Heart right ventricle (tissue), 16 donors: ENCODE measurements around the gene CT55. TPM values are rescaled to one million over a fixed set of nuclear protein-coding genes. Genes with fewer than 3 reads are reported as not detected.
"Not testable (repeated sequence)": the region's sequence is repeated elsewhere in the genome, so short reads cannot be mapped to it uniquely, and the experiment has no call there.

Source experiments
- ATAC-seq, 8 donors: fragments of 200-7000 bp; cut with Tn5 transposase; one replicate each; pipeline ENCODE4 v1.9.1; 2020; ENCODE audit warnings: mild to moderate bottlenecking in 8 of 8, moderate library complexity in 8 of 8, moderate number of reproducible peaks in 1 of 8
- DNase-seq, 2 donors: peaks; one replicate each; pipeline ENCODE4 v3.0.0-alpha.2; 2020
- H3K27ac ChIP-seq, 10 donors: fragments of 200-600 bp; sonication (generic) in 2 of 10; one replicate each; pipeline versions ENCODE4 v1.5.0 to v1.8.0; 2020 to 2022; ENCODE audit warnings: mild to moderate bottlenecking in 3 of 10
- H3K27me3 ChIP-seq, 7 donors: fragments of 200-600 bp; one replicate each; pipeline ENCODE4 v1.8.0; 2021 to 2022; ENCODE audit warnings: mild to moderate bottlenecking in 2 of 7
- H3K36me3 ChIP-seq, 9 donors: fragments of 200-600 bp; sonication (generic) in 1 of 9; one replicate each; pipeline versions ENCODE4 v1.5.0 to v1.8.0; 2020 to 2022; ENCODE audit warnings: mild to moderate bottlenecking in 2 of 9
- H3K4me1 ChIP-seq, 9 donors: fragments of 200-600 bp; sonication (generic) in 1 of 9; one replicate each; pipeline versions ENCODE4 v1.5.0 to v1.8.0; 2020 to 2022; ENCODE audit warnings: mild to moderate bottlenecking in 4 of 9
- H3K4me3 ChIP-seq, 10 donors: fragments of 200-600 bp; sonication (generic) in 2 of 10; one replicate each; pipeline versions ENCODE4 v1.5.0 to v1.8.0; 2020 to 2022; ENCODE audit warnings: mild to moderate bottlenecking in 7 of 10, moderate library complexity in 2 of 10
- H3K9me3 ChIP-seq, 11 donors: fragments of 200-600 bp in 10 of 11; sonication (generic) in 2 of 11; one replicate each; pipeline versions ENCODE4 v1.5.0 to v1.8.0; 2013 to 2022; ENCODE audit warnings: mild to moderate bottlenecking in 2 of 11, control low read depth in 1 of 11, moderate library complexity in 1 of 11
- WGBS, 2 donors: extraction: QIAGEN DNeasy Blood & Tissue Kit; methylation state at CpG; one replicate each; pipeline ENCODE4 v1.1.7; 2013; ENCODE audit warnings: inconsistent platforms in 1 of 2; 5-methylcytosine and 5-hydroxymethylcytosine counted together
- intact Hi-C, 10 donors: fragments of 100-400 bp; cut with DNase I; formaldehyde crosslinking; loops; one replicate each; pipeline versions ENCODE4 v1.11.1 to v1.14.2; 2022
- polyA plus RNA-seq, 2 donors: library from polyadenylated mRNA; stranded (reverse); fragments of 200-250 nt; gene quantifications; one replicate each; pipeline ENCODE4 v1.2.3, GENCODE V29; 2013
- total RNA-seq, 10 donors: library from RNA; stranded (reverse); fragmentation: NEBNext Ultra II Directional in 3 of 10; extraction: Animal tissue kit (Norgen Biotek cat#: 25700) in 3 of 10; gene quantifications; one replicate each; pipeline versions ENCODE4 v1.2.1 to v1.2.4, GENCODE V29; 2021 to 2023
- TF ChIP-seq, protein P1 (sequence below), 9 donors: fragments of 200-600 bp; sonication (generic) in 2 of 9; IDR thresholded peaks; one replicate each; pipeline versions ENCODE4 v1.5.0 to v1.8.0; 2021 to 2022; ENCODE audit warnings: antibody characterized with exemption in 9 of 9, mild to moderate bottlenecking in 5 of 9, moderate library complexity in 1 of 9
- donor health status: Arrhythmogenic right ventricular cardiomyopathy.
- donor health status: ischemic (EF 13 %, LVEDD 7.1; RV severe dilation, severe dysfunction).
- donor health status: healthy with polysubstance abuse.
- donor health status: DM: no; HTN: yes; CAD: no.
- donor health status: DM: no; HTN: no; CAD: no.
- donor health status: ischemic (EF 25% LVEDD 6.9; RV normal size, moderate dysfunction).
- donor health status: ischemic (EF 25% LVEDD 5.7; RV mildly dilated, moderate dysfunction).
- donor health status: healthy.
- donor health status: DM: yes; HTN: yes; CAD: no.
- donor health status: Ischemic cardiomyopathy.
- donor health status: ischemic (EF 35%, LVEDD 5.7; RV mildly dilated, moderate dysfunction).
- donor health status: nonischemic (EF 11% LVEDD 7.7; RV severe dilation, severe dysfunction).
- donor health status: DM: yes; HTN: yes; CAD: no.
- donor health status: PGD.
- donor health status: ischemic (EF 29% LVEDD 5.4; RV normal size, mild dysfunction).
- donor health status: nonischemic (EF 23%, LVEDD 6.1; RV moderate dilation, normal function).

The CT55 gene
- total and polyA plus RNA-seq, 12 donors = not detected

DNA sequence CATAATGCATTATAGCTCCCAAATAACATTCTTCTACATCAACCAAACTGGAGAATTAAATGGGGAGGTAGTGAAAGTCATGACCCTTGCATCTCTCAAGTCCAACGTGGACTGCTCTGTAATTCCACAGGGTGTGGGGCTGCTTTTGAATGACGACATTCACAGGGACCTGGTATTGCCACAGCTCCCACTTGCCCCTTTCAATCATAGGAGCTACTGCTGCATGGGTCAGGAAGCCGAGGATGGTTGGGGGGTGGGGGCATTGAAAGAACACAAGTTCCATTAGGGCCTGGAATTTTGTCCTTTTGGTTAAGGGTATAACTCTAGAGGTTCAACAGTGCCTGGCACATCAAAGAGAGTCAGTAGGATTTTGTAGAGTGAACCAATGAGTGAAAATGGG lies 7.4 kb upstream of the CT55 start:
- no peak for DNase-seq
- H3K27me3 ChIP-seq = peaks cover 0 to 37% (median 0%) of the 10 kb centered on the region in 7 donors
- H3K27ac ChIP-seq = no peak overlapping the region
- no peak overlapping the region for H3K4me3 ChIP-seq
- WGBS, 2 donors = 73 to 81% methylated on average over 3 of the region's 3 CpGs
- TF ChIP-seq, protein P1, sequence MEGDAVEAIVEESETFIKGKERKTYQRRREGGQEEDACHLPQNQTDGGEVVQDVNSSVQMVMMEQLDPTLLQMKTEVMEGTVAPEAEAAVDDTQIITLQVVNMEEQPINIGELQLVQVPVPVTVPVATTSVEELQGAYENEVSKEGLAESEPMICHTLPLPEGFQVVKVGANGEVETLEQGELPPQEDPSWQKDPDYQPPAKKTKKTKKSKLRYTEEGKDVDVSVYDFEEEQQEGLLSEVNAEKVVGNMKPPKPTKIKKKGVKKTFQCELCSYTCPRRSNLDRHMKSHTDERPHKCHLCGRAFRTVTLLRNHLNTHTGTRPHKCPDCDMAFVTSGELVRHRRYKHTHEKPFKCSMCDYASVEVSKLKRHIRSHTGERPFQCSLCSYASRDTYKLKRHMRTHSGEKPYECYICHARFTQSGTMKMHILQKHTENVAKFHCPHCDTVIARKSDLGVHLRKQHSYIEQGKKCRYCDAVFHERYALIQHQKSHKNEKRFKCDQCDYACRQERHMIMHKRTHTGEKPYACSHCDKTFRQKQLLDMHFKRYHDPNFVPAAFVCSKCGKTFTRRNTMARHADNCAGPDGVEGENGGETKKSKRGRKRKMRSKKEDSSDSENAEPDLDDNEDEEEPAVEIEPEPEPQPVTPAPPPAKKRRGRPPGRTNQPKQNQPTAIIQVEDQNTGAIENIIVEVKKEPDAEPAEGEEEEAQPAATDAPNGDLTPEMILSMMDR (IDR thresholded peaks at IDR 0.05) = no peak
- no peaks in the 10 kb centered on the region for H3K36me3 ChIP-seq
- intact Hi-C loops = no loop called here
- no peak for ATAC-seq
- H3K4me1 ChIP-seq = no peaks in the 10 kb centered on the region
- no peaks in the 10 kb centered on the region for H3K9me3 ChIP-seq

- ATAC-seq = no peak
These were observed 730 bp downstream of the CT55 start for GRCh38 chrX:135170468-135170867.

GRCh38 chrX:135169534-135169933 lies 1.7 kb downstream of the CT55 start:
- ATAC-seq, H3K36me3 ChIP-seq, H3K27ac ChIP-seq, H3K4me3 ChIP-seq, intact Hi-C loops, DNase-seq, H3K9me3 ChIP-seq, H3K4me1 ChIP-seq: not testable (repeated sequence)
- 47 to 65% methylated on average over 3 of the region's 3 CpGs for WGBS, 2 donors
- H3K27me3 ChIP-seq = peaks cover 0 to 18% (median 0%) of the 10 kb centered on the region in 7 donors

More at GRCh38 chrX:135170468-135170867, 730 bp downstream of the CT55 start:
- Histone ChIP-seq H3K27me3 (peaks cover 0 to 8% (median 0%) of the 10 kb centered on the region in 7 donors), H3K9me3 (no peaks in the 10 kb centered on the region), H3K4me3 (no peak overlapping the region), H3K27ac (no peak overlapping the region), H3K36me3 (no peaks in the 10 kb centered on the region), H3K4me1 (no peaks in the 10 kb centered on the region)
- DNase-seq = no peak
- TF ChIP-seq, protein P1 (IDR thresholded peaks at IDR 0.05) = no peak
- WGBS, 2 donors = 85 to 86% methylated on average over 10 of the region's 10 CpGs
- intact Hi-C loops = no loop called here

DNA sequence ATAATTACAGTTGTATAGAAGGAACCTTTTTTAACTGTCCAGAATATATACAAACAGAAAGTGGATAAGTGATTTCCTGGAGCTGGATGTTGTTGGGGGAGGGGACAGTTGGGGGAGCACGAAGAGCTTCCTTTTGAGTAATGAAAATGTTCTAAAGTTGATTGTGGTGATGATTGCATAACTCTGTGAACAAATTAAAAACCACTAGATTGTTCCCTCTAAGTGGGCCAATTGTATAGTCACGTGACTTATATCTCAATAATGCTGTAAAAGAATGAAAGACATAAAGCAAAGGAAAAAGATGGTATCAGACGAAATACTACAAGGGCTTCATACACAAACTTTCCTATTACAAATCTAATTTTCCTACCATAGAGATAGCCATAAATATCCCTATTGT lies 2.7 kb downstream of the CT55 start:
- intact Hi-C loops = no loop called here
- H3K36me3 ChIP-seq = no peaks in the 10 kb centered on the region
- H3K27ac ChIP-seq = no peak overlapping the region
- DNase-seq = no peak
- TF ChIP-seq, protein P1 (IDR thresholded peaks at IDR 0.05) = no peak
- peaks cover 0 to 18% (median 0%) of the 10 kb centered on the region in 7 donors for H3K27me3 ChIP-seq
- no peaks in the 10 kb centered on the region for H3K9me3 ChIP-seq
- ATAC-seq = no peak
- H3K4me1 ChIP-seq = no peaks in the 10 kb centered on the region
- no peak overlapping the region for H3K4me3 ChIP-seq
- WGBS, 2 donors = 43 to 72% methylated on average over 3 of the region's 3 CpGs

DNA sequence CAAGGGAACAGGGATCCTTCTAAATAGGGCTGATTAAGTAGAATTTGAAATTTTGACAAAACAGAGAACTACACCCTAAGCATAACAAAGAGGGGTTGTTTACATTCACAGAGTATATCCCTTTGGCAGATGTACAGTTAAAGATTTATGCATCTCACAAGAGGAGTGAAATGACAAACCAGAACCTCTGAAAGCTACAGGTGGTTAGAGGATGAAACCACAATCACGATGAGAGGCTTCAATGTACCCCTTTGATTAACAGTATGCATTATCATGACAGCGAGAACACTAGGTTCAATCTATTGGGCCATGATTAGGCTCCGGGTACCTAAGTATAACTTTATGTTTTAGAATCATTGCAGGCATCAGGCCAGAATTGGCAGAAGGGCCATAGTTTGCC lies 16.5 kb downstream of the CT55 start:
- H3K4me3 ChIP-seq, H3K27me3 ChIP-seq, DNase-seq, ATAC-seq, H3K27ac ChIP-seq, H3K9me3 ChIP-seq, H3K36me3 ChIP-seq, intact Hi-C loops, H3K4me1 ChIP-seq: not testable (repeated sequence)
- WGBS, 2 donors = no CpG with 5 or more reads among the region's 3 CpGs

DNA sequence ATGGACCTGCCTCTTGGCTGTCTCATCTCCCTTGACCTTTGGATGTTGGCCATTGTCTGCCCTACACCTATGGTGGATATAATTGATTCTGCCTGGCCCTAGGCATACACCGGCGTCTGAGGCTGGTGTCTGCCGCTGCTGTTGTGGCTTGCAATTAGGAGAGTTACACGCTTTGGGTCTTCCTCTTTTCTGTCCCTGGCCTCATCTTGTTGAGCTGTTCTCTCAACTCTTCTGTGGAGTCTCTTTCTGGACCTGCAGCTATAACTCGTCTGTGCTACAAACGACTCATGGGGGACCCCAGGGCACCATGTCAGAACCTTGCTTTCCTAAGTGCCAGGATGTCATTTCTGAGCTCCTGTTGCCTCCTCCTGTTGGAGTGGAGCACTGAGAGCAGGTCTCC lies 45.1 kb downstream of the CT55 start:
- H3K36me3 ChIP-seq, H3K9me3 ChIP-seq, H3K27ac ChIP-seq, H3K4me3 ChIP-seq, DNase-seq, H3K4me1 ChIP-seq, intact Hi-C loops, H3K27me3 ChIP-seq, ATAC-seq: not testable (repeated sequence)
- no CpG with 5 or more reads among the region's 6 CpGs for WGBS, 2 donors

DNA sequence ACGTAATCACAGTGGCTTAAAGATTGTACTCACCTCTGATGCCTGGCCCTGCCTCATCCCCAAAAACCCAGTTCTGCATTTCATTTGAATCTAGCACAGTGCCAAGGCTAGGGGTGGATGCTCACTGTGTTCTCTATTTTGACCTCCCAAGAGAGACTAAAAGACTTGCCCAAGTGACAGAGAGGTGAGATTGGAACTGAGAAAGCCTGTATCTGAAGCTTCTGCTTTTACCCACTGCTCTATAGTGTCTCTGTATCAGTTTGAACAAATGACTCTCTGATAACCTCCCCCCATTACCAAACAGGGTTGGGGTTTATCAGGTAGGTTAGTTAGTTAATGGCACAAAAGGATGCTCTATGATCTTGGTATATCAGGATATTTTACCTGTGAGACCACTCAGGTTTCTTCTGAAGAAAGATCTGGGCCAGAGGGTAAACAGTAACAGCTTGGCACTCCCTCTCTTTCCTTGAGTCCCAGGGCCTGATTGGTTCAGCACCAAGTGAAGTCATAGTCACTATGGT lies 51.1 kb downstream of the CT55 start, which contains the start of gene ETDB:
Gene ETDB (minus strand): TSS at position 471 of the 521 bp plus-strand sequence. CDS start 1,265 bp downstream, outside the sequence.
- WGBS, 2 donors = no CpG with 5 or more reads among the region's 1 CpG
- ATAC-seq, intact Hi-C loops: not testable (repeated sequence)

DNA sequence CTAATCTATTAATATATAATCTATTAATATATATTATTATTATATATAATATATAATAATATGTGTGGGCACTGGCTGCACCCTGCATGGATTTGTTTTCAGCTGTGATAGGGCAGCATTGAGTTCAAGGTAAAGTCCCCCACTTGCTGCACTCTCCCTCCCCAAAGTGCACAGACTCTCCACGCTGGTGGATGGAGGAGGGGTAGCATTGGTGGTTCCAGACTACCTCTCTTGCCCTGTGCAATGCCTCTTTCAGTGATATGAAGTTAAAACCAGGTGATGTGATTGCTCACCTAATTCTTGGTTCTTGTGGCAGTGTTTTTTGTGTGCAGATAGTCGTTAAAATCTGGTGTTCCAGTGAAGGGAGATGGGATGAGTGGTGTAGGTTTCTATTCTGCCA lies 55.1 kb downstream of the CT55 start:
- H3K9me3 ChIP-seq, H3K4me1 ChIP-seq, H3K36me3 ChIP-seq, intact Hi-C loops, ATAC-seq, H3K4me3 ChIP-seq, DNase-seq, H3K27ac ChIP-seq: not testable (repeated sequence)
- H3K27me3 ChIP-seq = peaks cover 0 to 20% (median 0%) of the 10 kb centered on the region in 7 donors
- WGBS, 2 donors = no CpG with 5 or more reads among the region's 2 CpGs

More for the DNA sequence above, 51.1 kb downstream of the CT55 start, which contains the start of gene ETDB:
- not testable (repeated sequence) for H3K27ac ChIP-seq, H3K27me3 ChIP-seq, DNase-seq, H3K4me1 ChIP-seq, H3K4me3 ChIP-seq, H3K9me3 ChIP-seq, H3K36me3 ChIP-seq
